Measurements from ENCODE around the gene MEF2D. TPM values are rescaled to one million over a fixed set of nuclear protein-coding genes. Genes with fewer than 3 reads are reported as not detected.

The MEF2D gene
- total RNA-seq, 1 experiment from 2014 or later, result 18.7 TPM

DNA sequence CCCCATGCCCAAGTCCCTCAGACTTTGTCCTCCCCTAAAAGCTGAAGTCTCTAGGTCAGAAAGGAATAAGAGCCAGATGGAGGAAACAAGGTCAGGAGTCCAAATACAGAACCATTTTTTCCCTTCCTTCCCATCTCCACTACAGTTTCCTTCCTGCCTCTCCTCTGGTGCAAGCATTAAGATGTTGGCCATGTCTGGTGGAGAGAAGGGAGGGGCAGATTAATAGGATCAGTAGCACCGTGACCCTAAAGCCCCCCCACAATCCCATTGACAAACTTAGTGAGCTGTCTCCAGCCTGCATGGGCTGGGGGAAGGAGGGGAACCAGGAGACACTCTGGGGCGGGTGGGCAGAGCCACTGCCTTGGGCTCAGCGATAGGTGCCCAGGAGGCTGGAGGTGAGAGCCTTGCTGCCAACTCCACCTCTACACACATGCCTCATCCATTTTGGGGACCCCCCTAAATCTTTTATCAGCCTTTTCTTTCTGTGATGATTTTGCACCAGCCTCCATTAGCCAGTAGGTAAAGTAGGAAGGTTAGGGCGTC is 71.8 kb downstream of the MEF2D start:
- TF ChIP-seq, protein P1, sequence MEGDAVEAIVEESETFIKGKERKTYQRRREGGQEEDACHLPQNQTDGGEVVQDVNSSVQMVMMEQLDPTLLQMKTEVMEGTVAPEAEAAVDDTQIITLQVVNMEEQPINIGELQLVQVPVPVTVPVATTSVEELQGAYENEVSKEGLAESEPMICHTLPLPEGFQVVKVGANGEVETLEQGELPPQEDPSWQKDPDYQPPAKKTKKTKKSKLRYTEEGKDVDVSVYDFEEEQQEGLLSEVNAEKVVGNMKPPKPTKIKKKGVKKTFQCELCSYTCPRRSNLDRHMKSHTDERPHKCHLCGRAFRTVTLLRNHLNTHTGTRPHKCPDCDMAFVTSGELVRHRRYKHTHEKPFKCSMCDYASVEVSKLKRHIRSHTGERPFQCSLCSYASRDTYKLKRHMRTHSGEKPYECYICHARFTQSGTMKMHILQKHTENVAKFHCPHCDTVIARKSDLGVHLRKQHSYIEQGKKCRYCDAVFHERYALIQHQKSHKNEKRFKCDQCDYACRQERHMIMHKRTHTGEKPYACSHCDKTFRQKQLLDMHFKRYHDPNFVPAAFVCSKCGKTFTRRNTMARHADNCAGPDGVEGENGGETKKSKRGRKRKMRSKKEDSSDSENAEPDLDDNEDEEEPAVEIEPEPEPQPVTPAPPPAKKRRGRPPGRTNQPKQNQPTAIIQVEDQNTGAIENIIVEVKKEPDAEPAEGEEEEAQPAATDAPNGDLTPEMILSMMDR (conservative IDR thresholded peaks at IDR 0.05), result no peak
- no peak overlapping the region for H2BK20ac ChIP-seq (ENCODE audit: low read depth, low read length, poor library complexity, severe bottlenecking)
- no peak overlapping the region for H2BK5ac ChIP-seq (ENCODE audit: insufficient read length, low read length)
- H3K9ac ChIP-seq (ENCODE audit: extremely low read depth, insufficient read length, low read length), result no peak overlapping the region
- no peak overlapping the region for H3K4ac ChIP-seq (ENCODE audit: low read depth, low read length)
- DNase-seq, result no peak
- H2BK15ac ChIP-seq (ENCODE audit: low read depth, low read length), result no peak overlapping the region
- H2AK5ac ChIP-seq (ENCODE audit: insufficient read length, low read length), result no peak overlapping the region
- peaks cover 7% of the 10 kb centered on the region; the same call in 1 of the 2 replicates for H3K4me1 ChIP-seq (ENCODE audit: insufficient read depth, low read length)
- WGBS (ENCODE audit: extremely low coverage, insufficient read length, low lambda C conversion rate), result no CpG with 5 or more reads among the region's 4 CpGs
- H4K5ac ChIP-seq (ENCODE audit: insufficient read length, low read depth, low read length), result no peak overlapping the region
- H2BK120ac ChIP-seq (ENCODE audit: low read depth, low read length, poor library complexity, severe bottlenecking), result no peak overlapping the region
- H4K91ac ChIP-seq (ENCODE audit: insufficient read length, low read depth, low read length), result no peak overlapping the region
- H3K23me2 ChIP-seq (ENCODE audit: insufficient read length, low read depth, low read length, poor library complexity, severe bottlenecking), result peaks cover 4% of the 10 kb centered on the region
- H3K79me2 ChIP-seq (ENCODE audit: insufficient read depth, low read length), result no peaks in the 10 kb centered on the region
- no peak overlapping the region for H3K18ac ChIP-seq (ENCODE audit: insufficient read length, low read depth, low read length)
- no peak overlapping the region for H4K8ac ChIP-seq (replicated peaks; ENCODE audit: insufficient read length, low read depth, low read length)
- Mint-ChIP-seq H3K4me3 (peak overlapping the region in 1 of 2 experiments; percentile 72; a peak in 2 of 5 replicates), H3K9me3 (peaks cover 0 to 3% of the 10 kb centered on the region in 2 experiments; a peak in 1 of 5 replicates), H3K4me1 (peaks cover 46 to 52% of the 10 kb centered on the region in 2 experiments), H3K36me3 (ENCODE audit: insufficient read depth in 1 of 3, low read depth in 3 of 3) (no peaks in the 10 kb centered on the region), H3K27me3 (ENCODE audit: low read depth) (peaks cover 100% of the 10 kb centered on the region), H3K27ac (no peak overlapping the region)
- H4K20me1 ChIP-seq (ENCODE audit: control insufficient read depth, insufficient read depth, insufficient read length), result no peaks in the 10 kb centered on the region
- H3T11ph ChIP-seq (ENCODE audit: low read length), result no peak overlapping the region
- no peak overlapping the region for H3K27ac ChIP-seq (ENCODE audit: insufficient read length, low read depth, low read length)
- no peak overlapping the region for H3K56ac ChIP-seq (ENCODE audit: insufficient read length, low read depth, low read length)
- H3K27me3 ChIP-seq (ENCODE audit: insufficient read depth, low read length), result peaks cover 66% of the 10 kb centered on the region
- H3K79me1 ChIP-seq (ENCODE audit: insufficient read depth, low read depth, low read length, poor library complexity, severe bottlenecking), result no peaks in the 10 kb centered on the region
- no peak overlapping the region for H2AFZ ChIP-seq (ENCODE audit: low read length)
- no peaks in the 10 kb centered on the region for H3K9me3 ChIP-seq (ENCODE audit: control insufficient read depth, low read depth, low read length)
- H3K14ac ChIP-seq (ENCODE audit: insufficient read depth, low read length), result no peak overlapping the region
- H3K4me2 ChIP-seq (ENCODE audit: insufficient read depth, insufficient read length, low read length), result peak overlapping the region; percentile 33
- H3K23ac ChIP-seq (ENCODE audit: insufficient read length, low read depth, low read length), result no peak overlapping the region
- no peak overlapping the region for H2BK12ac ChIP-seq (ENCODE audit: insufficient read length, low read depth, low read length)
